ENCODE data around the gene TADA2B. TPM values are rescaled to one million over a fixed set of nuclear protein-coding genes. Genes with fewer than 3 reads are reported as not detected.
"Not testable (repeated sequence)": the region's sequence is repeated elsewhere in the genome, so short reads cannot be mapped to it uniquely, and the experiment has no call there.

Gene TADA2B
- total RNA-seq, 2 donors from 2014 or later, result 17.3 to 17.5 TPM

- H3K36me3 ChIP-seq (ENCODE audit: control insufficient read depth, insufficient read depth, low read length), result no peaks in the 10 kb centered on the region
- no peak overlapping the region for H3K4me3 ChIP-seq (ENCODE audit: low read length)
- no peak for DNase-seq
- Mint-ChIP-seq H3K9me3 (peaks cover 10% of the 10 kb centered on the region), H3K27me3 (ENCODE audit: insufficient read depth) (peaks cover 29% of the 10 kb centered on the region), H3K27ac (no peak overlapping the region), H3K4me1 (no peaks in the 10 kb centered on the region), H3K4me3 (no peak overlapping the region), H3K36me3 (ENCODE audit: low read depth) (no peaks in the 10 kb centered on the region)
- no peak overlapping the region for H3K27ac ChIP-seq (ENCODE audit: low read depth, low read length)
- no peaks in the 10 kb centered on the region for H3K9me3 ChIP-seq (ENCODE audit: control insufficient read depth, low read length)
- no peaks in the 10 kb centered on the region for H3K4me1 ChIP-seq (ENCODE audit: control insufficient read depth, insufficient read depth, low read length)
- H3K9ac ChIP-seq (ENCODE audit: extremely low read depth, low read length, poor library complexity, severe bottlenecking), result no peak overlapping the region
- TF ChIP-seq, protein P1, sequence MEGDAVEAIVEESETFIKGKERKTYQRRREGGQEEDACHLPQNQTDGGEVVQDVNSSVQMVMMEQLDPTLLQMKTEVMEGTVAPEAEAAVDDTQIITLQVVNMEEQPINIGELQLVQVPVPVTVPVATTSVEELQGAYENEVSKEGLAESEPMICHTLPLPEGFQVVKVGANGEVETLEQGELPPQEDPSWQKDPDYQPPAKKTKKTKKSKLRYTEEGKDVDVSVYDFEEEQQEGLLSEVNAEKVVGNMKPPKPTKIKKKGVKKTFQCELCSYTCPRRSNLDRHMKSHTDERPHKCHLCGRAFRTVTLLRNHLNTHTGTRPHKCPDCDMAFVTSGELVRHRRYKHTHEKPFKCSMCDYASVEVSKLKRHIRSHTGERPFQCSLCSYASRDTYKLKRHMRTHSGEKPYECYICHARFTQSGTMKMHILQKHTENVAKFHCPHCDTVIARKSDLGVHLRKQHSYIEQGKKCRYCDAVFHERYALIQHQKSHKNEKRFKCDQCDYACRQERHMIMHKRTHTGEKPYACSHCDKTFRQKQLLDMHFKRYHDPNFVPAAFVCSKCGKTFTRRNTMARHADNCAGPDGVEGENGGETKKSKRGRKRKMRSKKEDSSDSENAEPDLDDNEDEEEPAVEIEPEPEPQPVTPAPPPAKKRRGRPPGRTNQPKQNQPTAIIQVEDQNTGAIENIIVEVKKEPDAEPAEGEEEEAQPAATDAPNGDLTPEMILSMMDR (conservative IDR thresholded peaks at IDR 0.05), result no peak
- peaks cover 12% of the 10 kb centered on the region for H3K27me3 ChIP-seq (ENCODE audit: control insufficient read depth, insufficient read depth, low read length, poor library complexity, severe bottlenecking)
- WGBS, 2 experiments (ENCODE audit: insufficient coverage in 1 of 2, insufficient read length in 1 of 2), result 86 to 91% methylated on average over 6 to 12 of the region's 12 CpGs
Measured at GRCh38 chr4:7077371-7077770, 34.2 kb downstream of the TADA2B start.

DNA sequence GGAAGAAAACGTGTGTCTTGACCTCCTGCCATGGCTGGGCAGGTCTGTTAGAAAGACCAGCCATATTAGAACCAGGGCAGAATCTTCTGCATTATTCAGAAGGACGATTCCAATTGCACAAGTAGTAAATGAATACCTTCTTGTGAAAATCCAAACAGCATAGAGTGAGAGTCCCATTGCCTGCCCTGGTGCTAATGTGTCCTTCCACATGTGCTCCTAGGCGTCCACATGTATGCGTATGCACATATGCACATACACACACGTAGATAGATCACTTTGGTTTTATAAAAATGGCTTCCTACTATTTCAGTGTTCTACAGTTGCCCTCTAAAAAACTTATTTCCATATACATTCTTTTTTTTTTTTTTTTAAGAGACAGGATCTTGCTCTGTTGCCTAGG, 34.9 kb downstream of the TADA2B start:
- 84 to 88% methylated on average over 5 of the region's 5 CpGs for WGBS, 2 experiments (ENCODE audit: insufficient coverage in 1 of 2, insufficient read length in 1 of 2)
- H3K9me3 Mint-ChIP-seq, result peaks cover 10% of the 10 kb centered on the region
- no peaks in the 10 kb centered on the region for H3K9me3 ChIP-seq (ENCODE audit: control insufficient read depth, low read length)
- H3K36me3 Mint-ChIP-seq (ENCODE audit: low read depth), result no peaks in the 10 kb centered on the region
- no peaks in the 10 kb centered on the region for H3K36me3 ChIP-seq (ENCODE audit: control insufficient read depth, insufficient read depth, low read length)
- H3K4me3 Mint-ChIP-seq, result no peak overlapping the region
- H3K4me1 ChIP-seq (ENCODE audit: control insufficient read depth, insufficient read depth, low read length), result no peaks in the 10 kb centered on the region
- no peak overlapping the region for H3K27ac Mint-ChIP-seq
- TF ChIP-seq, protein P1 (conservative IDR thresholded peaks at IDR 0.05), result no peak
- no peaks in the 10 kb centered on the region for H3K4me1 Mint-ChIP-seq
- H3K27me3 ChIP-seq (ENCODE audit: control insufficient read depth, insufficient read depth, low read length, poor library complexity, severe bottlenecking), result peaks cover 12% of the 10 kb centered on the region
- no peak overlapping the region for H3K4me3 ChIP-seq (ENCODE audit: low read length)
- H3K27ac ChIP-seq (ENCODE audit: low read depth, low read length), result no peak overlapping the region
- peaks cover 29% of the 10 kb centered on the region for H3K27me3 Mint-ChIP-seq (ENCODE audit: insufficient read depth)
- DNase-seq, result no peak
- no peak overlapping the region for H3K9ac ChIP-seq (ENCODE audit: extremely low read depth, low read length, poor library complexity, severe bottlenecking)

DNA sequence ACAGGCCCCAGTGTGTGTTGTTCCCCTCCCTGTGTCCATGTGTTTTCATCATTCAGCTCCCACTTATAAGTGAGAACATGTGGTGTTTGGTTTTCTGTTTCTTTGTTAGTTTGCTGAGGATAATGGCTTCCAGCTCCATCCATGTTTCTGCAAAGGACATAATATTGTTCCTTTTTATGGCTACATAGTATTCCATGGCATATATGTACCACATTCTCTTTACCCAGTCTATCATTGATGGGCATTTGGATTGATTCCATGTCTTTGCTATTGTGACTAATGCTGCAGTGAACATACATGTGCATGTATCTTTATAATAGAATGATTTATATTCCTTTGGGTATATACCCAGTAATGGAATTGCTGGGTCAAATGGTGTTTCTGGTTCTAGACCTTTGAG, 36.3 kb downstream of the TADA2B start:
- not testable (repeated sequence) for H3K9ac ChIP-seq (ENCODE audit: extremely low read depth, low read length, poor library complexity, severe bottlenecking); H3K4me1 Mint-ChIP-seq; H3K4me3 ChIP-seq (ENCODE audit: low read length); H3K9me3 ChIP-seq (ENCODE audit: control insufficient read depth, low read length); H3K27ac Mint-ChIP-seq; DNase-seq; H3K36me3 ChIP-seq (ENCODE audit: control insufficient read depth, insufficient read depth, low read length); H3K36me3 Mint-ChIP-seq (ENCODE audit: low read depth); H3K27ac ChIP-seq (ENCODE audit: low read depth, low read length); H3K9me3 Mint-ChIP-seq; H3K4me3 Mint-ChIP-seq; H3K4me1 ChIP-seq (ENCODE audit: control insufficient read depth, insufficient read depth, low read length)
- peaks cover 38% of the 10 kb centered on the region for H3K27me3 Mint-ChIP-seq (ENCODE audit: insufficient read depth)
- H3K27me3 ChIP-seq (ENCODE audit: control insufficient read depth, insufficient read depth, low read length, poor library complexity, severe bottlenecking), result peaks cover 12% of the 10 kb centered on the region

- WGBS, 2 experiments (ENCODE audit: insufficient coverage in 1 of 2, insufficient read length in 1 of 2), result 77 to 100% methylated on average over 1 to 2 of the region's 2 CpGs
- H3K27me3 Mint-ChIP-seq (ENCODE audit: insufficient read depth), result peaks cover 42% of the 10 kb centered on the region
Measured at GRCh38 chr4:7079909-7080308, 36.7 kb downstream of the TADA2B start.

More at GRCh38 chr4:7079909-7080308, 36.7 kb downstream of the TADA2B start:
- peaks cover 12% of the 10 kb centered on the region for H3K27me3 ChIP-seq (ENCODE audit: control insufficient read depth, insufficient read depth, low read length, poor library complexity, severe bottlenecking)
- H3K9me3 Mint-ChIP-seq; H3K9me3 ChIP-seq (ENCODE audit: control insufficient read depth, low read length); H3K27ac ChIP-seq (ENCODE audit: low read depth, low read length); H3K36me3 Mint-ChIP-seq (ENCODE audit: low read depth); H3K4me1 Mint-ChIP-seq; H3K36me3 ChIP-seq (ENCODE audit: control insufficient read depth, insufficient read depth, low read length); H3K4me1 ChIP-seq (ENCODE audit: control insufficient read depth, insufficient read depth, low read length); H3K27ac Mint-ChIP-seq; H3K4me3 ChIP-seq (ENCODE audit: low read length); DNase-seq; H3K9ac ChIP-seq (ENCODE audit: extremely low read depth, low read length, poor library complexity, severe bottlenecking); H3K4me3 Mint-ChIP-seq: not testable (repeated sequence)
